ENCODE measurements around the gene TRNP1.

TRNP1 gene

GRCh38 chr1:26976621-26977510 lies 16.6 kb upstream of the TRNP1 start:
- Histone ChIP-seq H3K4me3 (ENCODE audit: low read depth, low read length) (no peak overlapping the region), H3K27ac (no peak overlapping the region), H3K36me3 (no peaks in the 10 kb centered on the region), H3K9me3 (ENCODE audit: severe bottlenecking) (no peaks in the 10 kb centered on the region), H3K27me3 (ENCODE audit: insufficient read depth, low read depth, severe bottlenecking) (no peaks in the 10 kb centered on the region)
- TF ChIP-seq CTCF (IDR thresholded peaks at IDR 0.05; ENCODE audit: low read depth, low read length): no peak
- no peak for DNase-seq

- Histone ChIP-seq H3K27me3 (ENCODE audit: insufficient read depth, low read depth, severe bottlenecking) (no peaks in the 10 kb centered on the region), H3K4me3 (ENCODE audit: low read depth, low read length) (no peak overlapping the region), H3K9me3 (ENCODE audit: severe bottlenecking) (no peaks in the 10 kb centered on the region), H3K27ac (no peak overlapping the region), H3K36me3 (no peaks in the 10 kb centered on the region)
- TF ChIP-seq CTCF (IDR thresholded peaks at IDR 0.05; ENCODE audit: low read depth, low read length): no peak
- DNase-seq: no peak
These were observed 14.6 kb upstream of the TRNP1 start for GRCh38 chr1:26978901-26979300.

- no peak for TF ChIP-seq CTCF (IDR thresholded peaks at IDR 0.05; ENCODE audit: low read depth, low read length)
- no peak overlapping the region for H3K27ac ChIP-seq
- no peaks in the 10 kb centered on the region for H3K9me3 ChIP-seq (ENCODE audit: severe bottlenecking)
- no peaks in the 10 kb centered on the region for H3K36me3 ChIP-seq
- H3K27me3 ChIP-seq (ENCODE audit: insufficient read depth, low read depth, severe bottlenecking): no peaks in the 10 kb centered on the region
- no peak overlapping the region for H3K4me3 ChIP-seq (ENCODE audit: low read depth, low read length)
- peak; percentile 92 for DNase-seq
These were observed 12.2 kb upstream of the TRNP1 start for GRCh38 chr1:26981146-26981846.

- Histone ChIP-seq H3K9me3 (ENCODE audit: severe bottlenecking) (no peaks in the 10 kb centered on the region), H3K4me3 (ENCODE audit: low read depth, low read length) (no peak overlapping the region), H3K27me3 (ENCODE audit: insufficient read depth, low read depth, severe bottlenecking) (no peaks in the 10 kb centered on the region), H3K27ac (no peak overlapping the region), H3K36me3 (no peaks in the 10 kb centered on the region)
- no peak for DNase-seq
- TF ChIP-seq CTCF (IDR thresholded peaks at IDR 0.05; ENCODE audit: low read depth, low read length): no peak
These were observed 9.6 kb upstream of the TRNP1 start for GRCh38 chr1:26983863-26984262.

GRCh38 chr1:26984291-26984690 lies 9.2 kb upstream of the TRNP1 start:
- Histone ChIP-seq H3K36me3 (no peaks in the 10 kb centered on the region), H3K9me3 (ENCODE audit: severe bottlenecking) (no peaks in the 10 kb centered on the region), H3K27me3 (ENCODE audit: insufficient read depth, low read depth, severe bottlenecking) (no peaks in the 10 kb centered on the region), H3K27ac (no peak overlapping the region), H3K4me3 (ENCODE audit: low read depth, low read length) (no peak overlapping the region)
- no peak for DNase-seq
- TF ChIP-seq CTCF (IDR thresholded peaks at IDR 0.05; ENCODE audit: low read depth, low read length): no peak
